OCI-LY7 (cell line): ENCODE measurements around the gene NUDT7. TPM values are rescaled to one million over a fixed set of nuclear protein-coding genes. Genes with fewer than 3 reads are reported as not detected.

Experiments
- BruUV-seq: library from RNA; stranded (reverse); fragments of 400-500 nt; replicated peaks from 2 replicates; lab custom pipeline; 2021; lab: Mats Ljungman, UMichigan
- CTCF ChIA-PET: fragments of 300-600 bp; sonication (Branson Sonifier 250); formaldehyde crosslinking; loops from one replicate; lab custom pipeline; 2022; ENCODE audit warnings: antibody characterized with exemption; ENCODE audit not compliant: unreplicated experiment; lab: Charles Lee
- POLR2A ChIA-PET: fragments of 300-600 bp; sonication (Branson Sonifier 250); formaldehyde crosslinking; loops from one replicate; lab custom pipeline; 2022; ENCODE audit warnings: antibody characterized with exemption; lab: Charles Lee
- DNase-seq: peaks from one replicate; pipeline ENCODE4 v3.0.0-alpha.2; 2015; ENCODE audit warnings: low spot score
- H2AFZ ChIP-seq: fragments of 200-600 bp; sonication (generic), shearing (Covaris generic); 2 replicates; pipeline ENCODE4 v1.6.1; 2014; ENCODE audit warnings: mild to moderate bottlenecking, antibody characterized with exemption, low read length, moderate library complexity
- H3K27ac ChIP-seq: fragments of 200-600 bp; sonication (generic); 2 replicates; pipeline ENCODE4 v1.5.1; 2014; ENCODE audit warnings: mixed run types, low read depth, mild to moderate bottlenecking, moderate library complexity, low read length, inconsistent platforms; ENCODE audit not compliant: poor library complexity, severe bottlenecking
- H3K36me3 ChIP-seq: fragments of 200-600 bp; sonication (generic); 2 replicates; pipeline ENCODE4 v1.6.1; 2014; ENCODE audit warnings: mild to moderate bottlenecking, antibody characterized with exemption, low read length, moderate library complexity, mixed read lengths; ENCODE audit not compliant: insufficient read depth
- H3K4me1 ChIP-seq: fragments of 200-600 bp; sonication (generic); 2 replicates; pipeline ENCODE4 v1.5.1; 2014; ENCODE audit warnings: mild to moderate bottlenecking, low read length; ENCODE audit not compliant: insufficient read depth, poor library complexity, severe bottlenecking
- H3K4me2 ChIP-seq: fragments of 200-600 bp; sonication (generic); 2 replicates; pipeline ENCODE4 v1.6.1; 2014; ENCODE audit warnings: mild to moderate bottlenecking, low read length
- H3K4me3 ChIP-seq: fragments of 200-600 bp; sonication (generic); 2 replicates; pipeline ENCODE4 v1.5.1; 2014; ENCODE audit warnings: mild to moderate bottlenecking, low read depth, low read length; ENCODE audit not compliant: poor library complexity, severe bottlenecking
- H3K79me2 ChIP-seq: fragments of 200-600 bp; sonication (generic); 2 replicates; pipeline ENCODE4 v1.6.1; 2016; ENCODE audit warnings: low read depth, mild to moderate bottlenecking, low read length, moderate library complexity, mixed read lengths; ENCODE audit not compliant: insufficient read depth
- H3K9me2 ChIP-seq: fragments of 200-600 bp; sonication (generic); 2 replicates; pipeline ENCODE4 v1.6.1; 2016; ENCODE audit warnings: mild to moderate bottlenecking, low read length, mixed read lengths; ENCODE audit not compliant: insufficient read depth
- H3K9me3 ChIP-seq: fragments of 200-600 bp; sonication (generic); 2 replicates; pipeline ENCODE4 v1.6.1; 2014; ENCODE audit warnings: mild to moderate bottlenecking, mixed run types, low read length, mixed read lengths
- H4K20me1 ChIP-seq: fragments of 200-600 bp; sonication (generic); 2 replicates; pipeline ENCODE4 v1.6.1; 2014; ENCODE audit warnings: mild to moderate bottlenecking, antibody characterized with exemption, low read length, moderate library complexity, mixed read lengths; ENCODE audit not compliant: insufficient read depth
- EZH2phosphoT487 ChIP-seq: fragments of 200-600 bp; sonication (generic); IDR thresholded peaks from 2 replicates; pipeline ENCODE4 v1.6.1; 2018; ENCODE audit warnings: low read depth, borderline replicate concordance, mild to moderate bottlenecking, mixed run types, antibody characterized with exemption, low read length, moderate library complexity, mixed read lengths
- intact Hi-C: fragments of 100-400 bp; cut with micrococcal nuclease; formaldehyde crosslinking; loops from one replicate; pipeline ENCODE4 v1.10.0; 2022; ENCODE audit not compliant: unreplicated experiment
- total RNA-seq, 2 experiments: library from RNA; depleted of rRNA in 1 of 2; stranded (reverse); fragments of >200 nt in 1 of 2; shearing (Covaris generic) in 1 of 2; gene quantifications; 2 replicates each; pipeline ENCODE4 v1.2.3, GENCODE V29; 2014 to 2022
- TF ChIP-seq, protein P1 (sequence below): fragments of 200-600 bp; sonication (generic); conservative IDR thresholded peaks from 2 replicates; pipeline ENCODE4 v1.5.1; 2014; ENCODE audit warnings: mild to moderate bottlenecking, antibody characterized with exemption, low read length, moderate library complexity, mixed read lengths

Gene NUDT7
- total RNA-seq, 2 experiments from 2014 or later, result 4.4 to 22.1 TPM

DNA sequence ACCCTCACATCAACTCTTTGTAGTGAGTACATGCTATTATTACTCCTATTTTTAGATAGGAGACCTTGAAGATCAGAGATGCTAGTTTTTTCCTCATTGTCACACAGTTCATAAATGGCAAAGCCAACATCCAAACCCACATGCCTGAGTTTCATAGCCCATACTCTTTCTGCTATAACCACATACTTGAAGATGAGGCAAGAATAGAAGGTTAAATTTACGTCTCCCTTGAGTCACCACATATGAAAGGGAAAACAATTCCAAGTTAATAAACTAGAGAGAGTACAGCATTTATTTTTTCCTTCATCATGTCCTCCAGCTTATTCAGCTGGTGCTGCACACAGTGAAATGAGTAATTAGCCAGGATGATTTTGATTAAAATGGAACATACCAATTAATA, 23.7 kb downstream of the NUDT7 start:
- CTCF ChIA-PET, result interaction anchor here (0.5 kb wide), 1 partner anchor 23 kb away, joined by 5 read pairs; the partner anchor contains the start of gene NUDT7
- H2AFZ ChIP-seq, result no peak overlapping the region
- DNase-seq, result no peak
- intact Hi-C loops, result no loop called here
- no peaks in the 10 kb centered on the region for H3K4me1 ChIP-seq
- H3K9me3 ChIP-seq, result no peaks in the 10 kb centered on the region
- no peak overlapping the region for H3K4me3 ChIP-seq
- BruUV-seq, result no TSS peak
- POLR2A ChIA-PET, result interaction anchor here (1.0 kb wide), 1 partner anchor 220 kb away, joined by 3 read pairs; no protein-coding TSS in a partner anchor
- H3K4me2 ChIP-seq, result no peak overlapping the region
- H3K9me2 ChIP-seq, result no peaks in the 10 kb centered on the region
- H3K36me3 ChIP-seq, result no peaks in the 10 kb centered on the region
- TF ChIP-seq, protein P1, sequence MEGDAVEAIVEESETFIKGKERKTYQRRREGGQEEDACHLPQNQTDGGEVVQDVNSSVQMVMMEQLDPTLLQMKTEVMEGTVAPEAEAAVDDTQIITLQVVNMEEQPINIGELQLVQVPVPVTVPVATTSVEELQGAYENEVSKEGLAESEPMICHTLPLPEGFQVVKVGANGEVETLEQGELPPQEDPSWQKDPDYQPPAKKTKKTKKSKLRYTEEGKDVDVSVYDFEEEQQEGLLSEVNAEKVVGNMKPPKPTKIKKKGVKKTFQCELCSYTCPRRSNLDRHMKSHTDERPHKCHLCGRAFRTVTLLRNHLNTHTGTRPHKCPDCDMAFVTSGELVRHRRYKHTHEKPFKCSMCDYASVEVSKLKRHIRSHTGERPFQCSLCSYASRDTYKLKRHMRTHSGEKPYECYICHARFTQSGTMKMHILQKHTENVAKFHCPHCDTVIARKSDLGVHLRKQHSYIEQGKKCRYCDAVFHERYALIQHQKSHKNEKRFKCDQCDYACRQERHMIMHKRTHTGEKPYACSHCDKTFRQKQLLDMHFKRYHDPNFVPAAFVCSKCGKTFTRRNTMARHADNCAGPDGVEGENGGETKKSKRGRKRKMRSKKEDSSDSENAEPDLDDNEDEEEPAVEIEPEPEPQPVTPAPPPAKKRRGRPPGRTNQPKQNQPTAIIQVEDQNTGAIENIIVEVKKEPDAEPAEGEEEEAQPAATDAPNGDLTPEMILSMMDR, result no peak
- no peak for TF ChIP-seq EZH2phosphoT487
- no peaks in the 10 kb centered on the region for H3K79me2 ChIP-seq
- H3K27ac ChIP-seq, result no peak overlapping the region
- H4K20me1 ChIP-seq, result no peaks in the 10 kb centered on the region

GRCh38 chr16:77748421-77749005, 26.2 kb downstream of the NUDT7 start:
- intact Hi-C loops, result no loop called here
- ChIA-PET CTCF (no interaction called here), POLR2A (no interaction called here)
- H3K9me3 ChIP-seq, result no peaks in the 10 kb centered on the region
- H2AFZ ChIP-seq, result no peak overlapping the region
- no TSS peak for BruUV-seq
- no peaks in the 10 kb centered on the region for H4K20me1 ChIP-seq
- no peak overlapping the region for H3K4me2 ChIP-seq
- H3K79me2 ChIP-seq, result no peaks in the 10 kb centered on the region
- DNase-seq, result no peak
- no peaks in the 10 kb centered on the region for H3K36me3 ChIP-seq
- H3K27ac ChIP-seq, result no peak overlapping the region
- no peaks in the 10 kb centered on the region for H3K9me2 ChIP-seq
- TF ChIP-seq EZH2phosphoT487, result no peak
- TF ChIP-seq, protein P1, result no peak
- no peaks in the 10 kb centered on the region for H3K4me1 ChIP-seq
- H3K4me3 ChIP-seq, result no peak overlapping the region

GRCh38 chr16:77749415-77749814, 27.1 kb downstream of the NUDT7 start:
- H3K4me2 ChIP-seq, result no peak overlapping the region

More at GRCh38 chr16:77749415-77749814, 27.1 kb downstream of the NUDT7 start:
- TF ChIP-seq EZH2phosphoT487, result no peak
- TF ChIP-seq, protein P1, result no peak
- CTCF ChIA-PET, result interaction anchor here (0.7 kb wide), 1 partner anchor 340 kb away, joined by 3 read pairs; no protein-coding TSS in a partner anchor
- POLR2A ChIA-PET, result no interaction called here
- H3K9me3 ChIP-seq, result no peaks in the 10 kb centered on the region
- H4K20me1 ChIP-seq, result no peaks in the 10 kb centered on the region
- no peaks in the 10 kb centered on the region for H3K79me2 ChIP-seq
- no peaks in the 10 kb centered on the region for H3K9me2 ChIP-seq
- BruUV-seq, result no TSS peak
- DNase-seq, result no peak
- H3K4me1 ChIP-seq, result no peaks in the 10 kb centered on the region
- no peaks in the 10 kb centered on the region for H3K36me3 ChIP-seq
- no peak overlapping the region for H3K27ac ChIP-seq
- no peak overlapping the region for H2AFZ ChIP-seq
- intact Hi-C loops, result no loop called here
- no peak overlapping the region for H3K4me3 ChIP-seq
